ENCODE measurements around the gene LGALS4. TPM values are rescaled to one million over a fixed set of nuclear protein-coding genes. Genes with fewer than 3 reads are reported as not detected.
"Not testable (repeated sequence)": the region's sequence is repeated elsewhere in the genome, so short reads cannot be mapped to it uniquely, and the experiment has no call there.

The LGALS4 gene
- total RNA-seq, 1 donor from 2014 or later = 9.2 TPM

DNA sequence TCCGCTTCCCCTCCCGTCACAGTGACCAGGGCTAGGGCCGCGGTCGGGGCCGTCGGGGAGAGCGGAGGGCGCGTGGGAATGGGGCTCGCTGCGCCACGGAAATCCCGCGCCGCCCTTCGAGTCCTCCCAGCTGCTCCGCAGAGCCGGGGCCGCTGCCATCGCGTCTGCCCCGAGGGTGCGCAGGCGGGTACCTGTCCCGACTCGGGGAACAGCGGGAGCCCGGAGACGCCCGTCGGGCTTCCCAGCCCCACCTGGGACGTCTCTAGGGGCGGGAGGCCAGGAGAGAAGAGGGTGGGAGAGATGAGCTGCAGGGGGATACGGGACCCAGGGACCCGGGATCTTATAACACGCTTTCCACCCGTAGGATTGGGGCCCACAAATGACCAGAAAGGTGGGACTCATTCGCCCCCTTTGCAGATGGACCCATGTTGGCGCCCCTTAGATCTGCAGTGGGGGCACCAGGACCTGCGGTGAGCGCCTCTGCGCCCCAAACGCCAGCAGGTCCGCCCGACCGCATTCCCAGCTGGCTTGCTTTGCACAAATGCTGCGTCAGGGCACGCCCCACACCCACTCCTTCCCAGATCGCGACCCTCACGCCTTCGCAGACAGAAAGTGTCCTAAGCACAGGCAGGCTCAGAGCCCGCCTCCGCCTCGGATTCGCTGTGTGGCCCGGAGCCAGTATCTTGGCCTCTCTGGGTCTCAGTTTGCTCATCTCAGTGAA lies 42.4 kb downstream of the LGALS4 start:
- not testable (repeated sequence) for DNase-seq (ENCODE audit: low spot score)

DNA sequence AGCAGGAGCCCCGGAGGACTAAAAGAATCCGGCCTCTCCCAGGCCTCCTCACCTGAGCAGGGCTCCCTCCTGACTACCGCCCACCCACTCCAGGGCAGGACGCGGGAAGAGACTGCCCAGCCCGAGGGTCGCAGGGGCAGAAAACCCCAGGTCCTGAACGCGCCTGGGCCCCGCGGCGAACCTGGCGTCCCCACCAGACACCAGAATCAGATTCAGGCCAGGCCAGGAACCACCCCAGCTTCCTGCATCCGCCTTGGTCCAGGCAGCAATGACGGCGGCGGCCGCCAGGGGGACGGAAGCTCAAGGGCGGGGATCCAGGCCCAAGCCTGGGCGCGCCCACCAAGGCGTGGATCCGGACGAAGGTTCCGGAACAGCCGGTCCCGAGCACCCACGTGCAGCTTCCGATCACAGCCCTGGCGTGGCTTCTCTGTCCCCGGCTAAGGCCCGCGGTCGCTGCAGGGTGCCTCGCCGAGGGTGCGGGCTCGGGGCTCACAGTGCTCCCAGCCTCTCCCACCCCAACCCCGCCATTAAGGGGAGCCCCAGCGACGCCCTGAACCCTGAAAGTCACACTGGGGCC lies 43.0 kb downstream of the LGALS4 start:
- DNase-seq (ENCODE audit: low spot score) = peak; percentile 91

DNA sequence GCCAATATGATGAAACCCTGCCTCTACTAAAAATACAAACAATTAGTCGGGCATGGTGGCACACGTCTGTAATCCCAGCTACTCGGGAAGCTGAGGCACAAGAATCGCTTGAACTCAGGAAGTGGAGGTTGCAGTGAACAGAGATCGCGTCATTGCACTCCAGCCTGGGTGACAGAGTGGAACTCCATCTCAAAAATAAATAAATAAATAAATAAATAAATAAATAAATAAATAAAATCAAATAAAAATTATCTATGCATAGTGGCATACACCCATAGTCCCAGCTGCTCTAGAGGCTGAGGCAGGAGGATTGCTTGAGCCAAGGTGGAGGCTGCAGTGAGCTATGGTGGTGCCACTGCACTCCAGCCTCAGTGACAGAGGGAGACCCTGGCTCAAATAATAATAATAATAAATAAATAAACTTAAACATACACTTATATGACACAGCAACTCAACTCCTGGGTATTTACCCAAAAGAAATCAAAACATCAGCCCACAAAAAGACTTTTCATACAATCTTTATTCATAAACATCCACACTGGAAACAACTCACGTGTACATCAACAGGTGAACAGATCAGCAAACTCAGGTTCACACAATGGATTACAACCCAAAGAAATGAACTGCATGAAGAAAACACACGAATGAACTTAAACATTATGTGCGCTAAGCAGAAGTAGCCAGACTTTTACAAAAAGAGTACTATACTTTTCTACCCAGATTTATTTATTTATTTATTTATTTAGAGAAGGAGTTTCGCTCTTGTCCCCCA lies 46.3 kb downstream of the LGALS4 start:
- DNase-seq (ENCODE audit: low spot score) = no peak

DNA sequence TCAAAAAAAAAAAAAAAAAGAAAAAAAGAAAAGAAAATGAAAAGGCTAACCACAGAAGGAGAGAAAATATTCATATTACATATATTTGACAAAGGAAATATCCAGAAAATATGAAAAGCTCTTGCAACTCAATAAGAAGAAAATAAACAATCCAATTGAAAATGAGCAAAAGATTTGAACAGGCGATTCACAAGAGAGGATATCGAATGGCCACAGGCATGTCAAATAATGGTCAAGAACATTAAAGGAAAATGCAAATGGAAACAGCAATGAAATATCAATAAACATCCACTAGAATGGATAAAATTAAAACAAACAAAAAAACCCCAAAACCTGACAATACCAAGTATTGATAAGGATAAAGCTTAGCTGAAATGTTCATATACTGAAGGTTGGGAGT lies 47.5 kb downstream of the LGALS4 start:
- DNase-seq (ENCODE audit: low spot score) = no peak

DNA sequence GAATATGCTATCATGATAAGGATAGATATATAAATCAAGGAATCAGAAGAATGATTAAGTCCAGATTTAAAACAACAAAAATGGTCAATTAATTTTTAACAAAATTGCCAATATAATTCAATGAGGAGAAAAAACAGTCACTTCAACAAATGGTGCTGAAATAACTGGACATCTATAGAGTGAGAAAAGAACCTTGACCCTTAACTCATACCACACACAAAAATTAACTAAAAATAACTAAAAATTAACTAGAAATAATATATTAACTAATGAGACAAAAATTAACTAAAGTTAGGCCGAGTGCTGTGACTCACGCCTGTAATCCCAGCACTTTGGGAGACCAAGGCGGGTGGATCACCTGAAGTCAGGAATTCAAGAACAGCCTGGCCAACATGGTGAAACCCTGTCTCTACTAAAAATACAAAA lies 48.9 kb downstream of the LGALS4 start:
- no peak for DNase-seq (ENCODE audit: low spot score)

DNA sequence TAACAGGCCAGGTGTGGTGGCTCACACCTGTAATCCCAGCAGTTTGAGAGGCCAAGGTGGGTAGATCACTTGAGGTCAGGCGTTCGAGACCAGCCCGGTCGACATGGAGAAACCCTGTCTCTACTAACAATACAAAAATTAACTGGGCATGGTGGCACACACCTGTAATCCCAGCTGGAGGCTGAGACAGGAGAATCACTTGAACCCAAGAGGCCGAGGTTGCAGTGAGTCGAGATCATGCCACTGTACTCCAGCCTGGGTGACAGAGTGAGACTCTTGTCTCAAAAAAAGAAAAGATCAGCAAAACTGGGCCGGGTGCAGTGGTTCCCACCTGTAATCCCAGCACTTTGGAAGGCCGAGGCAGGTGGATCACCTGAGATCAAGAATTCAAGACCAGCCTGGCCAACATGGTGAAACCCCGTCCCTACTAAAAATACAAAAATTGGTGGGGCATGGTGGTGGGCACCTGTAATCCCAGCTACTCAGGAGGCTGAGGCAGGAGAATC lies 50.8 kb downstream of the LGALS4 start:
- DNase-seq (ENCODE audit: low spot score) = not testable (repeated sequence)

DNA sequence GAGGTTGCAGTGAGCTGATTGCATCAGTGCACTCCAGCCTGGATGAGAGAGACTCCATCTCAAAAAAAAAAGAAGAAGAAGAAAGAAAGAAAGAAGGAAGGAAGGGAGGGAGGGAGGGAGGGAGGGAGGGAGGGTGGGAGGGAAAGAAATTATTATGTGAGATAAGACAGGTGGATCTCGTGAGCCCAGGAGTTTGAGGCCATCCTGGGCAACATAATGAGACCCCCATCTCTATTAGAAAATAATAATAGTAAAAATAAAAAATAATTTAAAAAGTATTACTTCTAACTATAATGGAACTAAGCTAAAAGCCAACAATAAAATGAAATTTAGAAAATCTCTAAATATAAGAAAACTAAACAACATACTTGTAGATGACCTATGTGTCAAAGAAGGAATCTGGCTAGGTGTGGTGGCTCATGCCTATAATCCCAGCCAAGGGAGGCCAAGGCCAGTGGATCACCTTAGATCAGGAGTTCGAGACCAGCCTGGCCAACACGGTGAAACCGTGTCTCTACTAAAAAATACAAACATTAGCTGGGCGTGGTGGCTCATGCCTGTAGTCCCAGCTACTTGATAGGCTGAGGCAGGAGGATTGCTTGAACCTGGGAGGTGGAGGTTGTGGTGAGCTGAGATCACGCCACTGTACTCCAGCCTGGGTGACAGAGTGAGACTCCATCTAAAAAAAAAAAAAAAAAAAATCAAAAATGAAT lies 51.8 kb downstream of the LGALS4 start:
- DNase-seq (ENCODE audit: low spot score) = not testable (repeated sequence)

DNA sequence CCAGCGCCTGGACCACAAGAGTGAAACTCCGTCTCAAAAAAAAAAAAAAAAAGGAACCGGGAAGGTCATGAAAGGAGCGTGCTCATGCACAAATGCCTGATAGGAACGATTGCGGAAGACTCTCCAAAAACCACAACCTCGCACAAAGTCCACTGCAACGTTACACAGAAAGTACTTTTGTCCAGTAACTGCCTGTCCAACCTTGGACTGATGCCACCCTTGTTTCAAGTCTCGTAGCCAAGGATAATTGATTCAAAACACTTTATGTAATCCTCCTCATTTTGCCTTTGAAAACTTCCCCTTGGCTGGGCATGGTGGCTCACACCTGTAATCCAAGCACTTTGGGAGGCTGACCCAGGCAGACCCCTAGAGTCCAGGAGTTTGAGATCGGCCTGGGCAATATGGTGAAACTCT lies 53.1 kb downstream of the LGALS4 start:
- no peak for DNase-seq (ENCODE audit: low spot score)

DNA sequence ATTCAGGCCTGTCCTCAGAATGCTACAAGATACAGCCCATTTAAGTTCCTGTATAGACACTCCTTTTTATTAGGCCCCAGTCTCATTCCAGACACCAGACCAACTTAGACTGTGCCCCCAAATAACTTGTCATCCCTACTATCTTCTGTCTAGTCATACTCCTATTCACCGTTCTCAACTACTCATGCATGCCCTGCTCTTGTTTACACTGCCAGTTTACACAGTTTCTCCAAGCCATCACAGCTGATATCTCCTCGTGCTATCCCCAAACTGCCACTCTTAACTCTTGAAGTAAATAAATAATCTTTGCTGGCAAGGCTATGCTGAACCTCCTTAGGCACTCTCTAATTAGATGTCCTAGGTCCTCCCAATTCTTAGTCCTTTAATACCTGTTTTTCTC lies 58.5 kb downstream of the LGALS4 start:
- not testable (repeated sequence) for DNase-seq (ENCODE audit: low spot score)

DNA sequence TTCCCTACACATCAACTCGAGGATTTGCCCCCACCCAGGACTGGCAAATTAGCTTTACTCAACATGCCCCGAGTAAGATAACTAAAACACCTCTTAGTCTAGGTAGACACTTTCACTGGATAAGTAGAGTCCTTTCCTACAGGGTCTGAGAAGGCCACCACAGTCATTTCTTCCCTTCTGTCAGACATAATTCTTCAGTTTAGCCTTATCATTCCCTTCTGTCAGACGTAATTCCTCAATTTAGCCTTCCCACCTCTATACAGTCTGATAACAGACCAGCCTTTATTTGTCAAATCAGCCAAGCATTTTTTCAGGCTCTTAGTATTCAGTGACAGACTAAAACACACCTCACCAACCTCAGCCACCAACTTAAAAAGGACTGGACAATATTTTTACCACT lies 59.0 kb downstream of the LGALS4 start:
- not testable (repeated sequence) for DNase-seq (ENCODE audit: low spot score)

Other genes starting within 250 kb of the LGALS4 start
- 9.0 TPM for gene MAP4K1, start 195.0 kb downstream of the LGALS4 start, total RNA-seq
- gene EIF3K, start 193.8 kb downstream of the LGALS4 start, total RNA-seq = 322 TPM
- gene ACTN4, start 165.3 kb downstream of the LGALS4 start, total RNA-seq = 656 TPM
- gene CAPN12, start 68.5 kb downstream of the LGALS4 start, total RNA-seq = 27.6 TPM
- not detected for gene LGALS7, start 39.4 kb downstream of the LGALS4 start, total RNA-seq
- not detected for gene LGALS7B, start 23.7 kb downstream of the LGALS4 start, total RNA-seq
- gene ECH1, start 18.8 kb upstream of the LGALS4 start, total RNA-seq = 175 TPM
- 295 TPM for gene HNRNPL, start 37.0 kb upstream of the LGALS4 start, total RNA-seq
- 14.1 TPM for gene RINL, start 65.3 kb upstream of the LGALS4 start, total RNA-seq
- gene SIRT2, start 86.7 kb upstream of the LGALS4 start, total RNA-seq = 31.8 TPM
- gene NFKBIB, start 87.0 kb upstream of the LGALS4 start, total RNA-seq = 20.0 TPM
- gene CCER2, start 99.2 kb upstream of the LGALS4 start, total RNA-seq = 0.99 TPM
- gene SARS2, start 117.8 kb upstream of the LGALS4 start, total RNA-seq = 44.0 TPM
- 43.0 TPM for gene MRPS12, start 118.0 kb upstream of the LGALS4 start, total RNA-seq
- 14.9 TPM for gene FBXO17, start 162.8 kb upstream of the LGALS4 start, total RNA-seq
- gene FBXO27, start 219.6 kb upstream of the LGALS4 start, total RNA-seq = 48.0 TPM

Data from ureter (tissue), 1 donor.